Activated gamma-delta T cell treated with anti-CD3 and anti-CD28 coated beads, Interleukin-2, amount 50 U/mL, for 16 hours (primary cell): ENCODE measurements around the gene ECE1.
"Not testable (repeated sequence)": the region's sequence is repeated elsewhere in the genome, so short reads cannot be mapped to it uniquely, and the experiment has no call there.

Experiments
- DNase-seq: peaks from one replicate; pipeline ENCODE4 v3.0.0-alpha.2; 2020; ENCODE audit warnings: low read depth

Gene ECE1

DNA sequence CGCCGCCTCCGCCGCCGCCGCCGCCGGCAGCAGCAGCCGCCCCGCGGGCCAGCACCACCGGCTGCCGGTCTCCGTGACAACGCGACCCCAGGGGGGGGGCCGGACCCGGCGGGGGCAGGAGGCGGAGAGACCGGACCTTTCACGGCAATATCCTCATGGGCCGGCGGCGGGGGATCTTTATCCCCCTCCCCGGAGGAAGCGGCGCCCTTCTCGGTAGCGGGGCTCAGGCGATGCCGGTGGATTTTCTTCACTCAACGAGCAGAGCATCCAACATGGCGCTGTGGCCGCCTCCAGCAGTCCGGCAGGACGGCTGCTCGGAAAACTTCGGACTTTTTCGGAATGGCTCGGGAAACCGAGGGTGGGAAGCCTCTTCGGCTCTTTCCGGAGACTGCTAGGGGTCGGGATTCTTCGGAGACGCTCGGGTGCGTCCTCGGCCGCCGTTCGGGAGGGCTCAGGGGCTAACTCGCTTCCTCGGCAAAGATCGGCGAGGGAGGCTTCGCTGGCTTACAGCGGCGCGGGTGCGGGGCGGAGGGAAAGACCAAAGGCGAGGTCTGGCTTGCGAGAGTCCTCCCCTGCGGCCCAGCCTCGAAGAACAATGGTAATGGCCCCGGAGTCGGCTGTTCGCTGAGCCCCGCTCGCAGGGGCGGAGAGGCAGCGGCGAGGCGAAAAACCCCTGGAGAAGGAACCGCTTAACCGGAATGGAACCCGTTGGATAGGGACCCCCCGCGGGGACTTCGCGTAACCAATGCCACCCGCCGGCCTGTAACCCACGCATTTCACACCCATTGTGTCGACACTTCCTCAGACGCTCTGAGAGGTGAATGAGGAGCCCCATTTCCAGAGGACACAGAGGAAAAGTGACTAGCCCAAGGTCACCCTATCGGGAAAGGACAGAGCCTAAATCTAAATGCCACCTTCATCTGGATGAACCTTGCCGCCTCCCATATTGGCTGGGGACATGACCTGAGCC lies 113.4 kb downstream of the ECE1 start, which contains the start of gene EIF4G3:
Gene EIF4G3, minus strand, starts transcription at position 312 of the 970 bp plus-strand sequence. CDS start 174,155 bp downstream, outside the sequence.
- peak; percentile 100 for DNase-seq

DNA sequence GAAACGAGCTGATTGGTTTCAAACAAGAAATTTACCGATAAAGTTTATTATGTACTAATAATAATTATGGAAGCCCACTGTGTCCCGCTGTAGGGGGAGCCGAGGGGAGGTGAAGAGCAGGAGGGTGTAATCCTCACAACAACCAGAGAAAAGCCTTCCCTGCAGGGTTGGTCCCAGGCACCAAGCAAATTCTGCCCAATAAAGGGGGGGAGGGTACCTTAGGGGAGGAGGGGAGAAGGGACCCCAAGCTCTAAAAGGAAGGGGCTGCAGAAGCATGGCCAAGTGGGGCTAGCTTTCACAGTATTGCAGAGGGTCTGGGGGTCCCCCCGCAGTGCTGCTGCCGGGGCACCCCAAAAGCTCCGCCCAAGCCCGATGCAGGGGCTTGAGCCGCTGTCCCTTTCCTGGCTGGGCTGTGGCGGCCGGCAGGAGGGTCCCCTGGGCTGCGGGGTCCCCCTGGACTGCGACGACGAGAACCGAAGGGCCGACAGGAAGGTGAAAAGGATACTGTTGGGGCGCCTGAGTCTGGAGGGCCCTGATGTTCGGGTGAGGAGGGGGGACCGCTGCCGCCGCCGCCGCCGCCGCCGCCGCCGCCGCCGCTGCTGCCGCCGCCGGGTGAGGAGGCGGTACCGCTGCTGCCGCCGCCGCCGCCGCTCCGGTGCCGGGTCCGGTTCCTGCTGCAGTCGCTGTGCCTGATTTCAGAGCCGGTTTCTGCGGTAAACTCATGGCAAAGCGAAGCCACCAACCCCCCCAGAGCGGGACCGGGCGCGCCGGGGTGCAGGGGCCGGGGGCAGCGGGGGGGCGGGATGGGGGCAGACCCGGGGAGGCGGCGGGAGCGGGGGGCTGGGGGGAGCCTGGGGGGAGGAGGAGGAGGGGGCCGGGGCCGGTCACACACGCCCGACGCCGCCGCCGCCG lies 114.3 kb downstream of the ECE1 start:
- DNase-seq: peak; percentile 11

DNA sequence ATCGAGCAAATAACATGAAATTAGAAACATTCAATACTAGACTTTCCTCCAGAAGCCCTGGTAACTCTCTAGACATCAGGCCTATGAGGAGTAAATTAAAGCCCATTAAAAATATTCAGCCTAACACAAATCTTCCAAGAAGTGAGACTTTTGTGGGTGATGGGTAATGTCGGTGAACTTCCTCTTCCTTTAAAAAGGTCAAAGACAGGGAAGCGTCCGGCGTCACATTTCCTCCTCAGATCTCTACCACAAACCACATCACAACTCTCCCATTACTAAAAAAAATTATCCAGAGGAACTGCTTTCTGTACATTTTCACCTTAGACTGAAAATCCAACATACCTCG lies 115.0 kb downstream of the ECE1 start:
- DNase-seq: no peak

DNA sequence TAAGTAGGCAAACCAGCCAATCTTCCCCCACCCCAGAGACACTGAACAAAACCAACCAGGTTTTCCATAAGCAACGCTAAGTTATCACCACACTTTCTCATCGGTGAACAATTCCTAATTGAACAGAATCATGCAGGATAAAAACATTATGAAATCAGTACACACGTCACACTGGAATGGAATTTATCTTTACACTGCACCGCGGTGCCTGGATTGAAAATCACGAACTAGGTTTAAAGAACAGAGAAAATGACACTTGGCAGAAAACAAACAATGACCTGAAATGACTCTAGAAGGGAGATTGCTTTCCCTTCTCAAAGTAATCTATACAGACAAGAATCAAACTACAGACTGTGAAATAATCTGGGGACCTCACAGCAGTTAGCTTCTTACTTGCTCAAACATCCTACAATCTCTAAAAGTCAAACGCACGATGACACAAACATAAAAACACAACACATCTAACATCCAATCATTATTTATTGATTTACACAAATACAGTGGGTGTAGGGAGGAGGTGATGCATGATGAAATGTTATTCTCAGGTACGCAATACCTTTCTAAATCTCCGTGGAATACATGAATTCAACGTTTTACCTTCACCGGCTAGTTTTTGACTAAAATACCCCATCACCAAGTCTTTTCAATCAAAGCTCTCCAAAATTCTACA lies 115.5 kb downstream of the ECE1 start:
- no peak for DNase-seq

DNA sequence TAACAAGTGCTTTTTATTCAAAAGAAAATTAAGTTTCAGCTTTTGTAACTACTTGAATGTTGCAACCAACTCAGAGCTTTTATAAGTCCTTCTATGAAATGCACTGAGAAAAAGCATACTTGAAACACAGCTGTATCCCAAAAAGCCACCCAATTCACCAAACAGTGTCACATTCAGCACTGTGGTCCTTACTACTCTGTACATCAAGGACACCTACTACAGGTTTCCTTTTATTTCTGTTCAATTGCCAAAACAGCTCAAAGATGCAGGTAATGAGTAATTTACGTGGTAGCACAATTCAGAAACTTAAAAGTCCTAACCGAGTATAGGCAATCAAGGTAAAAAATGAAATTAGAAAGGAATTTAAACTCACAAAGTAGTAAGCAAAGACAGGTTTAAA lies 116.0 kb downstream of the ECE1 start:
- no peak for DNase-seq

DNA sequence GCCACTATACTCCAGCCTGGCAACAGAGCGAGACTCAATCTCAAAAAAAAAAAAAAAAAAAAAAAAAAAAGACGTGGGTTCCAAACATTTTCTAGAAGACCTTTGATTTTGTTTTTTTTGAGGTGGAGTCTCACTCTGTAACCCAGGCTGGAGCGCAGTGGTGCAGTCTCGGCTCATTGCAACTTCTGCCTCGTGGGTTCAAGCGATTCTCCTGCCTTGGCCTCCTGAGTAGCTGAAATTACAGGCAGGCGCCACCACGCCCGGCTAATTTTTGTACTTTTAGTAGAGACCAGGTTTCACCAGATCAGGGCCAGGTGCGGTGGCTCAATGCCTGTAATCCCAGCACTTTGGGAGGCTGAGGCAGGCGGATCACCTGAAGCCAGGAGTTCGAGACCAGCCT lies 117.2 kb downstream of the ECE1 start:
- not testable (repeated sequence) for DNase-seq

DNA sequence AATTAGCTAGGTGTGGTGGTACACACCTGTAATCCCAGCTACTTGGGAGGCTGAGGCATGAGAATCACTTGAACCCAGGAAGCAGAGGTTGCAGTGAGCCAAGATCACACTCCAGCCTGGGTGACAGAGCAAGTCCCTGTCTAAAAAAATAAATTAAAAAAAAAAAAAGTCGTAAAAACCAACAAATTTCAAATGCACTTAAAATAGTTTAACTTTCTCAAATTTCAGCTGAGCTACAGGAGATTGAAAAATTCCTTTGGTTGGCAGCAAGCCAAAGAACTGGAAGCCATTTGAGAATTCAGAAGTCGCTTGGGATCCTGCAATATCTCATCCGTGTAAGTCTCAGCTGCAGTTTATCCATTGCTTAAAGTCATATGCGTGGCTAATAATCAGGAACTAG lies 119.4 kb downstream of the ECE1 start:
- DNase-seq: not testable (repeated sequence)

DNA sequence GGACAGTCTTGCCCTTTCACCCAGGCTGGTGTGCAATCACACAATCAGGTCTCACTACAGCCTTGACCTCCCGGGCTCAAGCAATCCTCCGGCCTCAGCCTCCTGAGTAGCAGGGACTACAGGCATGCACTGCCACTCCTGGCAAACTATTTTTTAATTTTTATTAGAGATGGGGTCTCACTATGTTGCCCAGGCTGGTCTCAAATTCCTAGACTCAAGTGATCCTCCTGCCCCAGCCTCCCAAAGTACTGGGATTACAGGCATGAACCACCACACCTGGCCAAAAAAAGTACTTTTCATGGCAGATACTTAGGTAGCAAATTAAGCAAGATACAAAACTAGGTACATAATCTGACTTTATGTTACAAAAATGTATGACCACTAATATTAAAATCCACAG lies 121.8 kb downstream of the ECE1 start:
- DNase-seq: no peak
